ENCODE data around the gene TAAR6.
"Not testable (repeated sequence)": the region's sequence is repeated elsewhere in the genome, so short reads cannot be mapped to it uniquely, and the experiment has no call there.

TAAR6 gene

GRCh38 chr6:132590362-132590761, 20.2 kb downstream of the TAAR6 start:
- DNase-seq (ENCODE audit: low spot score): no peak

- DNase-seq (ENCODE audit: low spot score): no peak
Observed at GRCh38 chr6:132592855-132593254, 22.7 kb downstream of the TAAR6 start.

GRCh38 chr6:132596201-132596600, 26.1 kb downstream of the TAAR6 start:
- no peak for DNase-seq (ENCODE audit: low spot score)

GRCh38 chr6:132598473-132598872, 28.4 kb downstream of the TAAR6 start:
- no peak for DNase-seq (ENCODE audit: low spot score)

- not testable (repeated sequence) for DNase-seq (ENCODE audit: low spot score)
Observed at GRCh38 chr6:132600900-132601299, 30.8 kb downstream of the TAAR6 start.

- no peak for DNase-seq (ENCODE audit: low spot score)
Observed at GRCh38 chr6:132604635-132605152, 34.6 kb downstream of the TAAR6 start.

GRCh38 chr6:132607544-132608233, 37.6 kb downstream of the TAAR6 start:
- no peak for DNase-seq (ENCODE audit: low spot score)

- DNase-seq (ENCODE audit: low spot score): no peak
Observed at GRCh38 chr6:132611616-132612015, 41.5 kb downstream of the TAAR6 start.

GRCh38 chr6:132612449-132613108, 42.5 kb downstream of the TAAR6 start:
- peak; percentile 4 for DNase-seq (ENCODE audit: low spot score)

GRCh38 chr6:132614554-132614953, 44.4 kb downstream of the TAAR6 start:
- no peak for DNase-seq (ENCODE audit: low spot score)

GRCh38 chr6:132616677-132617076, 46.6 kb downstream of the TAAR6 start:
- DNase-seq (ENCODE audit: low spot score): no peak
